Memory B cell (primary cell): ENCODE data around the gene CASP9.

Experiments used
- ATAC-seq: fragments of 150-1000 bp; cut with Tn5 transposase; 2 replicates; pipeline ENCODE4 v1.10.0; 2021; ENCODE audit warnings: low read depth, mild to moderate bottlenecking, moderate library complexity
- DNase-seq, 2 donors: peaks; one replicate each; pipeline ENCODE4 v3.0.0; 2022; ENCODE audit warnings: low spot score in 2 of 2
- H3K27ac Mint-ChIP-seq: one replicate; pipeline ENCODE4 v1.8.0; 2022; ENCODE audit warnings: mild to moderate bottlenecking, moderate library complexity, mixed read lengths
- H3K27me3 Mint-ChIP-seq: one replicate; pipeline ENCODE4 v1.8.0; 2022; ENCODE audit warnings: mixed read lengths
- H3K36me3 Mint-ChIP-seq: one replicate; pipeline ENCODE4 v1.8.0; 2022; ENCODE audit warnings: mild to moderate bottlenecking, mixed read lengths
- H3K4me1 Mint-ChIP-seq: one replicate; pipeline ENCODE4 v1.8.0; 2022; ENCODE audit warnings: mixed read lengths
- H3K4me3 Mint-ChIP-seq: one replicate; pipeline ENCODE4 v1.8.0; 2022; ENCODE audit warnings: mild to moderate bottlenecking, moderate library complexity, mixed read lengths
- H3K9me3 Mint-ChIP-seq: one replicate; pipeline ENCODE4 v1.8.0; 2022; ENCODE audit warnings: mixed read lengths

Gene CASP9

GRCh38 chr1:15445390-15446122 is 78.5 kb downstream of the CASP9 start:
- Mint-ChIP-seq H3K36me3 (peaks cover 4% of the 10 kb centered on the region), H3K27me3 (peaks cover 17% of the 10 kb centered on the region), H3K27ac (no peak overlapping the region), H3K9me3 (no peaks in the 10 kb centered on the region), H3K4me1 (no peaks in the 10 kb centered on the region), H3K4me3 (no peak overlapping the region)
- ATAC-seq = no peak
- no peak for DNase-seq

- Mint-ChIP-seq H3K9me3 (no peaks in the 10 kb centered on the region), H3K4me1 (no peaks in the 10 kb centered on the region), H3K36me3 (peaks cover 3% of the 10 kb centered on the region), H3K4me3 (no peak overlapping the region), H3K27ac (no peak overlapping the region), H3K27me3 (peaks cover 17% of the 10 kb centered on the region)
- ATAC-seq (no peak), DNase-seq (no peak)
Observed at GRCh38 chr1:15444468-15445389, 79.3 kb downstream of the CASP9 start.

- ATAC-seq (no peak), DNase-seq (no peak)
- Mint-ChIP-seq H3K4me3 (no peak overlapping the region), H3K27ac (no peak overlapping the region), H3K9me3 (no peaks in the 10 kb centered on the region), H3K36me3 (no peaks in the 10 kb centered on the region), H3K4me1 (no peaks in the 10 kb centered on the region), H3K27me3 (peaks cover 17% of the 10 kb centered on the region)
Observed at GRCh38 chr1:15443281-15443680, 80.7 kb downstream of the CASP9 start.

- Mint-ChIP-seq H3K4me3 (no peak overlapping the region), H3K27me3 (peaks cover 17% of the 10 kb centered on the region), H3K36me3 (no peaks in the 10 kb centered on the region), H3K9me3 (no peaks in the 10 kb centered on the region), H3K4me1 (no peaks in the 10 kb centered on the region), H3K27ac (no peak overlapping the region)
- DNase-seq (no peak), ATAC-seq (no peak)
Observed at GRCh38 chr1:15442759-15443158, 81.3 kb downstream of the CASP9 start.

GRCh38 chr1:15442119-15442518 is 81.9 kb downstream of the CASP9 start:
- H3K4me3 Mint-ChIP-seq = no peak overlapping the region
- DNase-seq = no peak
- H3K9me3 Mint-ChIP-seq = no peaks in the 10 kb centered on the region
- peaks cover 14% of the 10 kb centered on the region for H3K27me3 Mint-ChIP-seq
- H3K36me3 Mint-ChIP-seq = no peaks in the 10 kb centered on the region
- H3K4me1 Mint-ChIP-seq = no peaks in the 10 kb centered on the region
- ATAC-seq = no peak
- H3K27ac Mint-ChIP-seq = no peak overlapping the region
